RWPE1 (cell line): ENCODE results near the gene THOC7.

ENCODE experiments used
- CTCF ChIA-PET: fragments of 350-600 bp; sonication (Branson Sonifier 250); formaldehyde crosslinking; extraction: SDS; loops from one replicate; lab custom pipeline; 2021; lab: Yijun Ruan, JAX
- POLR2A ChIA-PET: fragments of 400-600 bp; formaldehyde crosslinking; extraction: SDS; loops from one replicate; lab custom pipeline; 2020; ENCODE audit warnings: antibody characterized with exemption; ENCODE audit not compliant: low non-redundant PET; lab: Yijun Ruan, JAX
- DNase-seq: peaks from one replicate; pipeline ENCODE4 v3.0.0; 2012; ENCODE audit warnings: low spot score
- H3K27ac ChIP-seq: fragments of 450-650 bp; 2 replicates; pipeline ENCODE4 v1.5.1; 2017
- CTCF ChIP-seq: fragments of 450-650 bp; conservative IDR thresholded peaks from 2 replicates; pipeline ENCODE4 v1.5.1; 2017; ENCODE audit warnings: low read depth, mild to moderate bottlenecking

Gene THOC7

DNA sequence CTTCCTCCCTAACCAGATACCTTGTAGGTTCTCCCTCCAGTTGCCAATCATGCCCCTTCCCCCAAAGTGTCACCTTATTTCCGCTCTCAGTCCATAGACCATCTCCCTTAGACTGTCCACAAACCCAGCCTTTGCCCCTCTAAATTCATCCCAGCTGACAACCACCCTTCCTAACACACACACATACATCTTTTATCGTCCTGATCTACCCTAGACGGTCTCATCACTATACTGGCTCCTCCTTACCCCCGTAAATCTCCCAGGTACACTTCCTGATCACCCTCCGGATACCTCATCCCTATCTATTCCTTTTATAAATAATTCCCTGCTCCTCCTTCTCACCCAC lies 828 bp downstream of the THOC7 start:
- H3K27ac ChIP-seq = peak overlapping the region; percentile 87
- CTCF ChIA-PET = no interaction called here
- peak; percentile 15 for DNase-seq
- POLR2A ChIA-PET = no interaction called here
- no peak for TF ChIP-seq CTCF

DNA sequence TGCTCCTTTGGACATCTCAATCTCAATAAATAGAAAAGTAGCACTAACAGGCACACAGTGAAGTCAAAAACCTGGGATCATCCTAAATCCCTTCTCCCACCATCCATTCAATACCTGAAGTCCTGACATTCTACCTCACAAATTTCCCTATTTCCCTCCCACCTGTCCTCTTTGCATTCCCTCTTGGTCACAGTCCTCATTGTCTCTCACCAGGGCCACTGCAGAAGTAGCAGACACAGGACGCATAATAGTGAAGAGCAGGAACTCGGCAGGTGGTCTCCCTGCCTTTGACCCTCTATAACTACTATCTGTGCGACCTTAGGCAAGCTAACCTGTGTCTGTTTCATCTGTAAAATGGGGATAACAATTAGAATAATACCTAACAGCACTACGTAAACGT lies 2.3 kb downstream of the THOC7 start:
- ChIA-PET CTCF (no interaction called here), POLR2A (no interaction called here)
- no peak for TF ChIP-seq CTCF
- H3K27ac ChIP-seq = no peak overlapping the region
- DNase-seq = no peak

DNA sequence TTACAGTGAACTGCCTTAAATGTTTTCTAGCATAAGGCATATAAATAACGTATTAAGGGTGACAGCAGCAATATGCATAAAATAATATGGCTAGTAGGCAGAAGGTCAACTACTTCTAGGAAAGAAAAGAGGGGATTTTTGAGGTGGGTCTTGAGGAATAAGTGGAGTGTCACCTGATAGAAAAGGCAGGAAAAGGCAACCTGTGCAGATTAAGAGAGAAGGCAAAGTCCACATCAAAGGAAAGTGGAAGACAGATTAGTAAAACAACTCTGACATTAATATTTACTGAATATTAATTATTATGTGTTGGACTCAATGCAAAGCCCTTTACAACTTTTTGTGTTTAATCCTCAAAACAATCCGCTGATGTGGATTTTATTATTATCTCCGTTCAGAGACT lies 2.8 kb downstream of the THOC7 start:
- POLR2A ChIA-PET = no interaction called here
- DNase-seq = no peak
- H3K27ac ChIP-seq = no peak overlapping the region
- no peak for TF ChIP-seq CTCF
- CTCF ChIA-PET = no interaction called here

DNA sequence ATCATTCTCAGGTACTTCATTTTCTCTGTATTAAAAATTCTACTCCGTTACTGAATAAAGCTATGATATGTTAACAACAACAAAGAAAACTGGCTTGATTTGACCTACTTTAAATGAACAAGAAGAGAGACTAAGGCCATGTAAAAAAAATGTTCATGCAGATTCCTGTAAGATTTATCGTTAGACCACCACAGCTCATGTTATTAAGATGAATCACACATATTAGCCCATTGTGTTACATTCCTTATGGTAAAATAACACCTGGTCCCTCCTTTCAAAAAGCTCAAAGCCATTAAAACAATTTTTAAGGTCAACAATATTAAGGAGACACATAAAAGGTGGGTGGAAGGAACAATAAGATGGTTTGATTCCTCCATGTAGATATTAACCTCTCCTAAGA lies 6.3 kb downstream of the THOC7 start:
- no peak overlapping the region for H3K27ac ChIP-seq
- ChIA-PET CTCF (no interaction called here), POLR2A (no interaction called here)
- DNase-seq = no peak
- TF ChIP-seq CTCF = no peak

GRCh38 chr3:63855333-63855940 lies 8.2 kb downstream of the THOC7 start:
- ChIA-PET CTCF (interaction anchor here (0.5 kb wide), 1 partner anchor 466 kb away, joined by 5 read pairs; no protein-coding TSS in a partner anchor), POLR2A (no interaction called here)
- TF ChIP-seq CTCF = no peak
- H3K27ac ChIP-seq = no peak overlapping the region
- no peak for DNase-seq

DNA sequence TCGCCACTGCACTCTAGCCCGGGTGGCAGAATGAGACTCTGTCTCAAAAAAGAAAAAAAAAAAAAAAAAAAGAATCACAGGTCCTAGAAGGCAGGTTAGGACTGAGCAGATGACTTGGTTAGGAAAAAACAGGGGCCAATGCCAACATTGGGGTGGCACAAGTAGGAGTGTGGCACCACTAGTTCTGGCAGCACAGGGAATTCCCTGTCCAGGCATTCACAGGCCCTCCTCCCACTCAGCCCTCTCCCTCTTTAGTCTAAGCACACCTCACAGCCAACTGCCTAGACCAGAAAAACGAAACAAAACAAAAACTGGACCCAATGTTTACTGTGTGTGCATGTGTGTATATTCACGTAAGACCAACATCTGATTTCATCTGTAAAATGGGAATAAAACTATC lies 10.5 kb downstream of the THOC7 start:
- DNase-seq = no peak
- CTCF ChIA-PET = no interaction called here
- POLR2A ChIA-PET = no interaction called here
- no peak overlapping the region for H3K27ac ChIP-seq
- no peak for TF ChIP-seq CTCF
